GM19238 (cell line): ENCODE results near the gene EIF3M.

Experiments
- DNase-seq: peaks from one replicate; pipeline ENCODE4 v3.0.0; 2011; ENCODE audit warnings: low spot score; ENCODE audit not compliant: insufficient read length

EIF3M gene

DNA sequence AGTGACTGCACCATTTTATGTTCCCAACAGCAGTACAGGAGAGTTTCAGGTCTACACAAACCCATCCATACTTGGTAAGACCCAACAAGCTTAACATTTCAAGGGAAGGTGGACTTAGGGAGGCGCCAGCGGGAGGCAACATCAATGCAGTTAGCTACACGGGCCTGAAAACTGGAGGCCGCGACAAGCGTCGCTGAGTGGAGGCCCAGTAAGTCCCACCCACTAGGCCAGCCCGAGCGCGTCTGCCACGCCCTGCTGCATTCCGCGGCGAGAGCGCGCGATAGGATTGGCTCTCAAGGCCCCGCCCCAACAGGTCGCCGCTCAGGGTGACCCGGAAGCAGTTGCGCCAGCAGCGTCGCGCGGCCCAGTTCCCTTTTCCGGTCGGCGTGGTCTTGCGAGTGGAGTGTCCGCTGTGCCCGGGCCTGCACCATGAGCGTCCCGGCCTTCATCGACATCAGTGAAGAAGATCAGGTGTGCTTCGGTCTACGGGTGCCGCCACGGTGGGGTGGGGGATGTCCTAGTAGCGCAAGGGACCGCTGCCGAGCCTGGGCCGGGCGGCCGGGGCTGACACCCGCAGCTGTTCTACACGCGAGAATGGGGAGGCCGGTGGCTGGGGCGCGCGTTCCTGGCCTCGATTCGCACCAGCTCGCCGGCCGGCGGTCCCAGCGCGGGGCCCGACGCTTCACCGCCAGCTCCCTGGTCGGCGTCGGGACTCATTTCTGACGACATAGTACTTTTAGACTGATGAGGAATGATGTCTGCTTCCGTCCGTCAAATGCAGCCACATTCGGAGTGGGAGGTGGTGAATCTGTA lies at the start of gene EIF3M:
Gene EIF3M (plus strand): TSS at position 373 of the 813 bp plus-strand sequence. CDS start 57 bp downstream, at position 430.
- peak; percentile 82 for DNase-seq

DNA sequence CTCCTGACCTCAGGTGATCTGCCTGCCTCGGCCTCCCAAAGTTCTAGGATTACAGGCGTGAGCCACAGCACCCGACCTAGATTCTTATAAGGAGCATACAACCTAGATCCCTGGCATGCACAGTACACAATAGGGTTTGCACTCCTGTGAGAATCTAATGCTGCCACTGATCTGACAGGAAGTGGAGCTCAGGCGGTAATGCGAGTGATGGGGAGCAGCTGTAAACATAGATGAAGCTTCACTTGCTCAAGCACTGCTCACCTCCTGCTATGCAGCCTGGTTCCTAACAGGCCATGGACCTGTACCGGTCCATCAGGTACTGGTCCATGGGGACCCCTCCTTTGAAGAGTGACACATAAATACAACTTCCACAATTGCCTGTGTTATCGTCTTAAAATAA lies 44.8 kb upstream of the EIF3M start:
- no peak for DNase-seq

DNA sequence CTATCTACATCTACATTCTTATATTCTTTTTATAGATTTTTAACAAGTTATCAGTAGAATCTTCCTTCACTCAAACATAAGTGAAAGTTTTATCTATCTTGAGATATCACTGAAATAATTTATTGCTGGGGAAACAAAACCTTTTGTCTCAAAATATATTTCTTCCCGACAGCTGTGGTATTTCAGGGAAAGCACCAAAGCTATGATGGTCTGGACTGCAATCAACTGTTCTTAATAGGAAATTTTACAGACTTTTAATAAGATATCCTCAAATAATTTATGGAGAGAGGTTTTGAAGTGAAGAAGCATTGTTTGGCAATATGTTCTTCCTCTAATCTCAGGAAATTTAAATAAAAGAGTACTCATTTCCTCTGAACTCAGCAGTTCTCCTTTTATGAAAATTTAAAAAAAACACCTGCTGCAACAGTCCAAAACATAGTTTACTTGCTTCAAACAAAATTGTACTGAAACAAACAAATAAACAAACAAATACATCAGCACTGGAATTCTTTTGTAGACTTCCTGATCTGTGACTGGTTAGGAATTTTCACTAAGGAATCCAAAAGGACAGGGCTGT lies 33.9 kb upstream of the EIF3M start:
- no peak for DNase-seq

DNA sequence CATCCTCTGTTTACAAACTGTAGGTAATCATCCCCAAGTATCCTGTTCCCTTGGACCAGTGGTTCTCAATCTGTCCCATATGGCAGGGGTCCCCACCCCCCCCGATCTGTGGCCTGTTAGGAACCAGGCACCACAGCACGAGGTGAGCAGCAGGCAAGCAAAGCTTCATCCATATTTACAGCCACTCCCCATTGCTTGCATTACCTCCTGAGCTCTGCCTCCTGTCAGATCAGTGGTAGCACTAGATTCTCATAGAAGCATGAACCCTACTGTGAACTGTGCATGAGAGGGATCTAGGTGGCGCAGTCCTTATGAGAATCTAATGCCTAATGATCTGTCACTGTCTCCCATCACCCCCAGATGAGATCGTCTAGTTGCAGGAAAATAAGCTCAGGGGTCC lies 33.4 kb upstream of the EIF3M start:
- DNase-seq: no peak

DNA sequence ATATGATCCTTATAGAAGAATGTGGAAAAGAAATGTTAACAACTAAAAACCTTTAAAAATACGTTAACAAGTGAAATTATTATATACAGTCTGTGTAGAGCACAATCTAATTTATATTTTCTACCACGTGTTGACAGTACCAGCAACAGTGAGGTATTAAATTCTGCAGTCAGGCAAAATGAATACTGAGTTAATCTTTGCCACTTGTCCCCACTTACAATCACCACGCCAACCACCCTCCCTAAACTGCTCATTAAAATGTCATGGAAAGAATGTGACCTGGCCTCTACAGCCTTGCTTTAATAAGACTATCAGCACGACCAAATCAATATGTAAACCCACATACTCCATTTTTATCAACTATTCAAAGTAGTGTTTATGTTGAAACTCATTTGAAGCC lies 28.5 kb upstream of the EIF3M start:
- no peak for DNase-seq

DNA sequence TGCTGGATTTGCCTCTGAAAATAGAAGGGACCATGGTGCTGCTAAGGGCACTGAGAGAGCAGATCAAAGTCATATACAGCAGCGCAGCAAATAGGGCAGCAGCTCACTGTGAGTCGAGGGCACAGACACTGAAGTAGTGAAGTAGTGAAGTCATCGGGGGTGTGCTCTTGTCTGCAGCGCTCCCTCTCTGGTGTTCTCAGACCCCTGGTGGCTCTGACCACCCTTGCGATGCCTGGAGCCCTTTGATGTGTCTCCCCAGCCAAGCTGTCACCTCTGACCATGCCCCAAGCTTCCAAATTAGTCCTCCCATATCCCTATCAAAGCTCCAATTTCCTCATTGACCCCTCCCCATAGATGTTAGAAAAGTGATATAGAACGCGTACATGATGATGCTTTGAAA lies 27.7 kb upstream of the EIF3M start:
- no peak for DNase-seq

DNA sequence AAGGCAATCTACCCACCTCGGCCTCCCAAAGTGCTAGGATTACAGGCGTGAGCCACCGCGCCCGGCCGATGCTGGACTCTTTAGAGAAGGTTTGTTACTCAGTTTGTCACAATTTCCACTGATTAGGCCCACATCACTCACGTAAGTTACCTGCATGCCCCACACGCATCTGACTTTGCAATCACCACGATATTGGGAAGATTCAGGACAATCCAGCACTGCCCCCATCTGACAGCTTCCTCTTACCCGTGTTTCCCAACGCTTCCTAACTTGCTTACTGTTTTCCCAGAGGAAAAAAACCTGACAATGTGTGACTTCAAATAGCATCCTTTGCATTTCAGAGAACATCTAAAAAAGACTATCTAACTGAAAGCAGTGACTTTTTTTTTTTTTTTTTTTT lies 21.8 kb upstream of the EIF3M start:
- DNase-seq: no peak

DNA sequence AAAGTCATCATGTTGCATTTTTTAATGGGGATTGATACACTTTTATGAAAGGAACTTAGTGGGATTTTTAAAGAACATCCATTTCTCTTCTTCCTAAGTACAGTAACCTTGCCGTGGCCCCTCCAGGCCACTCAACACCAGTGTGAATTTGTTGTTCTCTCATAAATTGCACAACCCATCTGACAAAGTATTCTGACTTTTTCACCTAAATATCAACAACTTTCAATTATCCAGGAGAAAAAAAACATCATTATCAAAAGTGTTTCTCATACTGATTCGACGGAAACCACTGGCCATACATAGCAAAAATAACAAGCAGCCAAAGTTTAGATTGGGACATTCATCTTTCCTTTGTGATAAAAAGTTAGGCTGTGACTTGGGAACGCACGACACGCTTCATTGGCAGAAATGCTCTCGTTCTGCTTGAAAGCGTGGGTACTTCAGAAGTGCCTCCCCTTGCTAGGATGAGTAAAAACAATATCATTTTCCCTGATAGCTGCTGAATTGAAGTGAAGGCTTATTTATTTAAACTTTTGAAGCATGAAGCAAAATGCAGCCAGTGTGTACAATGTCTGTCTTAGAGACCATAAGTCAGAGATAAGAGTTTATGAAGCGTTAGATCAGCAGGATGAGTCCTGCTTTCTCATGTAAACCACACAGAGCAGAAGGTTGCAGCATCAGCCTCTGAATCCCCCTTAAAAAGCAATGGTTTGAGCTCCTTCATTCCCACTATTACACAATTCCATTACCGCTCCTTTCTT lies 20.6 kb upstream of the EIF3M start:
- no peak for DNase-seq

DNA sequence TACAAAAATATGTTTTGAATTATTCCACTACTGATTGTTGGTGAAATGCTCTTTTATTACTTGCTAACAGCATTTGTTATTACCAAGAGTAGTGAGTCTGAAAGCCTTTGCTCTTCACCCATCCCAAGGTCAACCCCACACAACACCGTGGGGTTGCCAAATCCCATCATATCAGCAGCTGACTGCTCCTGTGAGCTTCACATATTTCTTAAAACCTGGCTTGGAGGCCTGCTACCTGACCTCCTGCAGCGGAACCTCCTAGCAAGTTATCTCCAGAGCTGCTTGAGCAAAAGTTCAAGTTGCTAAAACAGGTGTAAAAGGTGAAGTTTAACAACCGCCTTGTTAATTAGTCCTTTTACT lies 20.1 kb upstream of the EIF3M start:
- DNase-seq: no peak

DNA sequence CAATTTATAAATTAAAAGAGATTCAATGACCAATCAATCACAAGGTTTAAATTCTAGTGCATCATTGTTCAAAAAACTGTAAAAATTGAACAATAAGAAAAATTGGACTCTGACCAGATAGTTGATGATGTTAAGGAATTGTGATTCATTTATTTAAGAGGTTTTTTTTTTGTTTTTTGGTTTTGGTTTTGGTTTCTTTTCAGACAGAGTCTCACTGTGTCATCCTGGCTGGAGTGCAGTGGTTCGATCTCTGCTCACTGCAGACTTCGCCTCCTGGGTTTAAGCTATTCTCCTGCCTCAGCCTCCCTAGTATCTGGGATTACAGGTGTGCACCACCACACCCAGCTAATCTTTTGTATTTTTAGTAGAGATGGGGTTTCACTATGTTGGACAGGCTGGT lies 17.1 kb upstream of the EIF3M start:
- DNase-seq: no peak

DNA sequence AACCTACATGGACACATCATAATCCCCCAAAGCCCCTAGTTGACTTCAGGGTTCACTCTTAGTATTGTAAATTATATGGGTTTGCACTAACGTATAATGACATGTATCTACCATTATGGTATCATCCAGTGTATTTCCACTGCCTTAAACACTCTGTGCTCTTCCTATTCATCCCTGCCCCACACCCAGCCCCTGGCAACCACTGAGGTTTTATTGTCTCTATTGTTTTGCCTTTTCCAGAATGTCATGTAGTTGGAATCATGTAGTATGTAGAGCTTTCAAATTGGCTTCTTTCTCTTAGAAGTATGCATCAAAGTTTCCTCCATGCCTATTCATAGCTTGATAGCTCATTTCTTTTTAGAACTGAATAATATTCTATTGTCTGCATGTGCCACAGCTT lies 16.5 kb upstream of the EIF3M start:
- no peak for DNase-seq

DNA sequence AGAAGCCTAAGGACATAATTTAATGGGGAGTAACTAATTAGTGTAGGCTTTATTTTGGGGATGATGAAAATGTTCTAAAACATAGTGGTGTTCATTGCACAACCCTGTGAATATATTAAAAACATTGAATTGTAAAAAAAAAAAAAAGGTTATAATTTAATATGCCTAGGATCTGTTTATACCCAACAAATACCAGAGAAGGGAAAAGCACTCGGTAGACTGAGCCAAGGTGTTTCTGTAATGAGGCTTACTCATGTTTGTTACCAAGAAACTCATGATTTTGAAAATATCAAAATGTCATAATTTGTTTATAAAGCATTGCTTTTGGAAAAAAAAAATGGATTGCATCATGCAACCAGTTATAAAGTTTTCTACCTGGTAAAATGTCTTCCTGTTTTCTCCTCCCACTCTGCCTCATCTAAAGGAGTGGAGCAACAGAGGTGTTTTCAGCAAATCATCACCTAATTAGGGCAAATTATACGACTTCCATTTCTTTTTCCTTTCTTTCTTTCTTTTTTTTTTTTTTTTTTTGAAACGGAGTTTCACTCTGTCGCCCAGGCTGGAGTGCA lies 14.2 kb upstream of the EIF3M start:
- no peak for DNase-seq

DNA sequence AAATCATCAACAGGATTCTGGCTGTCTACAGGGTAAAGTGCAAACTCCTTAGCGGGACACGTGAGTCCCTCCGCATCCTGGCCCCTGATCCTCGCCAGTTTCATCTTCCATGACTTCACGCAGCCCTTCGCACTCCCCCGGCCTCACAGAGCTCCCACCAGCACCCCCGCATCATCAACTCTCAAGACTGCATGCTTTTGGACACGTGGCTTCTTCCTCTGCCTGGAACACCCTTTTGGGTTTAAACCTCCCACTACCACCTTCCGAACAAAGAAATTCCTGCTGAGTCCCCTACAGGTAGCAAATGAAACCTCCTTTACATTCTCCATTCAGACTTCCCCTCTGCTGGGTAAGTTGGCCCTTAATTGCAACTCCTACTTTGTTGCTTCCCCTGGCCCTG lies 12.6 kb upstream of the EIF3M start:
- DNase-seq: no peak

DNA sequence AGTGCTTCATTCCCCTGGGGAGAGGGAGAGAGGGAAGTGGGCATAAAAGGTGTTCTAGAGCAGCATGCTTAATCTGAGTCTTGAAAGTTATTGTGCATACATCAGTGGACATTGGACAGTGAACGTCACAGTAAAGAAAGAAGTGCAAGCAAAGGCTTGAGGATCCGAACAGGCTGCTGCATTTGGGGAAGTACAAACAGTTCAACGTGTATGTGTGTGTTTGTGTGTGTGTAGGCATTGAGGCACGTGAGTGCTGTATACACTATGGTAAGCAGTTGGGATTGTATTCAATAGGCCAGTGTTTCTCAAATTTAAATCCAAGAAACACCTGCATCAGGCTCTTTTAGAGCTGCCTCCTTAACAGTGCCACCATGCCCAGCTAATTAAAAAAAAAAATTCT lies 10.4 kb upstream of the EIF3M start:
- no peak for DNase-seq

DNA sequence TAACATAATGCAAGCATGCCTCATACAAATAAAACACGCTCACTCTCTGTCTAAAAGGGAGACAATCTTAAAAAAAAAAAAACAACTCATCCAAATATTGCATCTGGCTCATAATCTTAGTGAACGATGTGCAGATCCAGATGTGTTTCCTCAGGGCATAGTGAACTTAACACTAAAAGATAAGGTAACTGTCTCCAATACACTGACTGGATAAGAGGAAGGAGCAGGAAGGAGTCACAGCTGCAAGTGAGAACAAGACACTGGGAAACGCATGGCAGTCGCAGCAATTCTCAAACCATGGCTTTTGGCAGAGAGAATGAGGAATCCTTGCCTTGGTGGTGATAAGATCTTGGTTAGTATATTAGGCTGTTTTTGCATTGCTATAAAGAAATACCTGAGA lies 9.2 kb upstream of the EIF3M start:
- DNase-seq: no peak

DNA sequence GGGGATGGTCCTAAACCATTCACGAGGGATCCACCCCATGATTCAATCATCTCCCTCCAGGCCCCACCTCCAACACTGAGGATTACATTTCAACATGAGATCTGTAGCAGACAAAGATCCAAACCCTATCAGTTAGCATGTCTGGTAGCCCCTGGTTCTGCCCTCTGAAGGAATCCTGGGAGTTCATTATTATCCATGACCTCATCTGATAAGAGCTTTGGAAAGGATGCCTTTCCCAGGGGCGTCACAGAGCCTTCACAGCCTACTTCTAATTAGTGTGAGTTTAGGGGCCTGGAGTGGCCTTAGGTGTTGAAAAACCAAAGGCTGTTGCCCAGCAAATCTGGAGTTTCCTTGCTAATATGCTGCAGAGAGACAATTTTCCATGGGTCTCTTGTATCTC lies 8.6 kb upstream of the EIF3M start:
- no peak for DNase-seq

DNA sequence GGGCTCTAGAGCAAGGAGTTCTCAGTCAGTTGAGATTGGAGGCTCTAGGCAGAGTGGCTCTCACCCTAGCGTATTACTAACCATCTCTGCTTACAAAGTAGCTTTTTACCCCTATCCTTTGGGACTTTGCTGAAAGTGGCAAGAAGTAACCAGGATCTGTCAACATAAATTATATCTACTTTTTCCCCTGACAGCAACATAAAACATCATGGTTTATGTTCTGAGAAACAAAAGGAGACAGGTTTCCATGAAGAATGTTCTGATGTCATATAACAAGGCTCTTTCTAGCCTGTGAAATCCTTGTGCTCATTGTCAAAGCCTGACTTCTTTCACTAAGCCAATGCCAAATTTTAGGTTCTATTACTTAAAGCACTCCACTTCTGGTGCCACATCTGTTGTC lies 7.2 kb upstream of the EIF3M start:
- no peak for DNase-seq

DNA sequence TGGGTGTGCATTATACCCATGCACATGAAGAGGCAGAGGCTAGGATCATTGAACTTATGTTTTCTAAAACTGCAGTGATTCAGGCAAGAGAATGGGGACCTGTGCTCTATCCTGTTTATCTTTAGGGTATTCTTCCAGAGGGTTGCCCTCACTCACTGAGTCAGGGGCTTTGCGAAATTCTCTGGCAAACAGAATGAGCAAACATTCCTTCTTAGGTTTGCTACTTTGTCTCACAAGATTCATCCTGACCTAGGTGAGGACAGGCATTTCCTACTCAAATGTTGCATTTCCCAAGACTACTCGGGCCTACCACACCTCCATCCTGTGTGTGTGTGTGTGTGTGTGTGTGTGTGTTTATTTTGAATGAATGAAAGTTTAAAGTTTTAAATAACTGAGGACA lies 2.7 kb upstream of the EIF3M start:
- no peak for DNase-seq

DNA sequence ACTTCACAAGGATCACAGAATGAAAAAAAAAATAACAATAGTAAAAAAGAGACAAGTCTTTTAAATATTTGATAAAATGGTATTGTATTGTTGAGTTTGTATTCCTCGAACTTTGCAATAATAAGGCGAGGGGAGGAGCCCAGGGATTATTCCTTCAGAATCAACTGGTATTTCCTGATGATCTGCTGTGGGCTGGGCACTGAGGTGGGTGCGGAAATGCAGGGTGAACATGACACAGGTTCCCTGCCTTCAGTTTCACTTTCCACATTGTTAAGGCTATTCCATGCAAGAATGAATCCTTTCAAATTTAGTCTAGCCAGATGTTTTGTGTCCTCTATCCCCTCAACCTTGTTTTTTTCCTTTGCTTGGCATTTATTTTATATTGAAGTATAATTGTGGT lies 2.1 kb upstream of the EIF3M start:
- no peak for DNase-seq

DNA sequence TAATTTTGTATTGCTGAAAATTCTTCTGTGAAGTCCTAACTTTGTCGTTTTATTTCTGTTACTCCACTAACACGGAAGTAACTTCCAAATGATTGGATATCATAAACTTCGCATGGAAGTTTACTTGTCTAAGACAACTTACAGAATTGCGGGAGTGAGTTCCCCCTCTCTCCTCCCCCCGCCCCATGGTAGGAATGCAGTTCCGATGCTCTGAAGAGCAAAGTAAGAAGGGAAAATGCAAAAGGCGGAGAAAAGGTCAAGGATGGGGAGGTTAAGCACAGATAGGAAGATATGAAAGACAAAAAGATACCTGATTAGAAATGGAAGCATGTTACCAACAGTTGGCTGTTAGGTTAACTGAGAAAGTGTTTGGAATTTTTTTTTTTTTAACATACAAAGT lies 1.3 kb downstream of the EIF3M start:
- DNase-seq: no peak

DNA sequence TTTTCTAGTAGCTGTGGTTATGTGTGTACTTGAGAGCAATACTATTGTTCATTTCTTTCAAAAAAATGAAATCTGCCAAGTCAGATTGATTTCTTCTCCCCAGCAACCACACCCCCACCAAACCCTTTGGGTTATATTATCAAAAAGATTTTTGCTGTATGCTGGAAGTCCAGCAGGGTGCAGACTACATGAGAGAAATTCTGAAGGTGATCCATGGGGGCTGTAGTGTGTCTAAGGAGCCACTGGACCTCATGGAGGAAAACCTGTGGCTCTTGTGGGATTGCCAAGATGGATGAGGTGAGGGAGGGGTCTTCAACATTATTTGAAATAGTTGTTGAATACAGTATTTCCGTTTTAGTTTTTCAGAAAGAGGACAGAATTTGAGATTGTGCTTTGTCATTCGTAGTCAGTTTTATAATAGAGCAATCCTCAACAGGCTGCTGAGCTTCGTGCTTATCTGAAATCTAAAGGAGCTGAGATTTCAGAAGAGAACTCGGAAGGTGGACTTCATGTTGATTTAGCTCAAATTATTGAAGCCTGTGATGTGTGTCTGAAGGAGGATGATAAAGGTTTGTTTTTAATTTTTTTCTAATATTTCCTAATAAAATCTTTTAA lies 3.1 kb downstream of the EIF3M start:
- no peak for DNase-seq

DNA sequence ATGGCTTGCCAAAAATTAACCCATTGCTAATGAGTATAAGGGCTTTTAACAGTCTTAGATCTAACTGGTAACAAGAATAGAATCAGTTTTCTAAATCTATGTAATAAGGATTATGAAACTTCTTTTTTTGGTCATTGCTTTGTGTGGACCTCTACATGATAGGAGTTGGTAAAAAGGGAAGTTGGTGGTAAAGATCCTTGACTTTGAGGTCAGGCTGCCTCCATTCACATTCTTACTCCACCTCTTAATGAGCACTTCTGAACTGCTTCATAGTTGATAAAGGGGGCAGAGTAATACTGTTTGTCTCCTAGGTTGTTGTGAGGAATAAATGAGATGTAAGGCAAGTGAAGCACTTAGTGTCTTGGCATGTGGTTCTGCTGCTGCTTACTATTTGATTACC lies 10.6 kb downstream of the EIF3M start:
- no peak for DNase-seq
